Suprapubic skin (tissue), 4 donors: ENCODE measurements around the gene USP6NL.

Source experiments
- EP300 ChIP-seq: sonication (generic); formaldehyde crosslinking; IDR thresholded peaks from one replicate; pipeline ENCODE4 v1.6.1; 2017; ENCODE audit warnings: antibody characterized with exemption
- POLR2A ChIP-seq, 2 donors: fragments of 450-650 bp; IDR thresholded peaks; one replicate each; pipeline ENCODE4 v1.6.1; 2017; ENCODE audit warnings: antibody characterized with exemption in 2 of 2, mild to moderate bottlenecking in 2 of 2, moderate library complexity in 2 of 2
- POLR2AphosphoS5 ChIP-seq, 3 donors: sonication (generic); formaldehyde crosslinking; IDR thresholded peaks; one replicate each; pipeline ENCODE4 v1.6.1; 2017; ENCODE audit warnings: antibody characterized with exemption in 3 of 3
- TF ChIP-seq, protein P1 (sequence below), 2 donors: fragments of 200-600 bp in 1 of 2; fragments of 450-650 bp in 1 of 2; sonication (generic) in 1 of 2; IDR thresholded peaks; one replicate each; pipeline ENCODE4 v1.5.1; 2016 to 2019; ENCODE audit warnings: antibody characterized with exemption in 2 of 2, mild to moderate bottlenecking in 1 of 2, moderate library complexity in 1 of 2

DNA sequence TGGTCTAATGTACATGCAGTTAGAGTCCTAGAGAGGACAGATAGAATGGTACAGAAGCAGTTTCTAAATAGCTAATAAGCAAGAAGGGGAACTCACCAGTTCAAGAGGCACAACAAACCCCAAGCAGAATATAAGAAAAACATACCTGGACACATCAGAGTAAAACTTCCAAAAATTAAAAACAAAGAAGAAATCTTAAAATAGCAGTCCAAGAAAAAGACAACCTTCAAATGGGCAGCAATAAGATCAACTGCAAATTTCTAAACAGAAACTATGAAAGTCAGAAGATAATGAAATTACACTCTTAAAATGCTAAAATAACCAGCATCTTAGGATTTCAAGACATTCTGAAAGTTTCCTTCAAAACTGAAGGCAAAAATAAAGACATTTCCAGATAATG lies 55.9 kb downstream of the USP6NL start:
- TF ChIP-seq, protein P1, sequence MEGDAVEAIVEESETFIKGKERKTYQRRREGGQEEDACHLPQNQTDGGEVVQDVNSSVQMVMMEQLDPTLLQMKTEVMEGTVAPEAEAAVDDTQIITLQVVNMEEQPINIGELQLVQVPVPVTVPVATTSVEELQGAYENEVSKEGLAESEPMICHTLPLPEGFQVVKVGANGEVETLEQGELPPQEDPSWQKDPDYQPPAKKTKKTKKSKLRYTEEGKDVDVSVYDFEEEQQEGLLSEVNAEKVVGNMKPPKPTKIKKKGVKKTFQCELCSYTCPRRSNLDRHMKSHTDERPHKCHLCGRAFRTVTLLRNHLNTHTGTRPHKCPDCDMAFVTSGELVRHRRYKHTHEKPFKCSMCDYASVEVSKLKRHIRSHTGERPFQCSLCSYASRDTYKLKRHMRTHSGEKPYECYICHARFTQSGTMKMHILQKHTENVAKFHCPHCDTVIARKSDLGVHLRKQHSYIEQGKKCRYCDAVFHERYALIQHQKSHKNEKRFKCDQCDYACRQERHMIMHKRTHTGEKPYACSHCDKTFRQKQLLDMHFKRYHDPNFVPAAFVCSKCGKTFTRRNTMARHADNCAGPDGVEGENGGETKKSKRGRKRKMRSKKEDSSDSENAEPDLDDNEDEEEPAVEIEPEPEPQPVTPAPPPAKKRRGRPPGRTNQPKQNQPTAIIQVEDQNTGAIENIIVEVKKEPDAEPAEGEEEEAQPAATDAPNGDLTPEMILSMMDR (IDR thresholded peaks at IDR 0.05), result no peak
- TF ChIP-seq POLR2A (IDR thresholded peaks at IDR 0.05), result no peak
- no peak for TF ChIP-seq POLR2AphosphoS5 (IDR thresholded peaks at IDR 0.05)
- TF ChIP-seq EP300, result no peak
